ENCODE results near the gene ZFHX3.

GRCh38 chr16:72760581-72760980, 287.3 kb downstream of the ZFHX3 start:
- TF ChIP-seq CTCF (IDR thresholded peaks at IDR 0.05; ENCODE audit: poor library complexity, severe bottlenecking), result no peak
- TF ChIP-seq EZH2 (IDR thresholded peaks at IDR 0.05; ENCODE audit: borderline replicate concordance, insufficient read depth, low read length, poor library complexity, severe bottlenecking), result no peak
- TF ChIP-seq RAD21 (conservative IDR thresholded peaks at IDR 0.05), result no peak
- TF ChIP-seq MXI1 (conservative IDR thresholded peaks at IDR 0.05; ENCODE audit: poor library complexity, severe bottlenecking), result no peak
- TF ChIP-seq POLR2AphosphoS5 (IDR thresholded peaks at IDR 0.05), result no peak
- no peak for TF ChIP-seq EP300 (conservative IDR thresholded peaks at IDR 0.05; ENCODE audit: poor library complexity, severe bottlenecking)
- no peak for TF ChIP-seq REST (IDR thresholded peaks at IDR 0.05; ENCODE audit: borderline replicate concordance)

Data from neural cell (in vitro differentiated cells).